Calu3 (cell line): ENCODE measurements around the gene TPP2. TPM values are rescaled to one million over a fixed set of nuclear protein-coding genes. Genes with fewer than 3 reads are reported as not detected.

Source experiments
- BruUV-seq: library from RNA; stranded (reverse); fragments of 400-500 nt; replicated peaks from 2 replicates; lab custom pipeline; 2021; lab: Mats Ljungman, UMichigan
- CTCF ChIA-PET: fragments of 300-600 bp; sonication (Branson Sonifier 250); formaldehyde crosslinking; loops from one replicate; lab custom pipeline; 2022; ENCODE audit warnings: antibody characterized with exemption; lab: Charles Lee
- DNase-seq: peaks from one replicate; pipeline ENCODE4 v3.0.0; 2022
- H3K27ac Mint-ChIP-seq: one replicate; pipeline ENCODE4 v1.8.0; 2022; ENCODE audit warnings: mixed read lengths; ENCODE audit not compliant: unreplicated experiment
- H3K27me3 Mint-ChIP-seq: one replicate; pipeline ENCODE4 v1.8.0; 2022; ENCODE audit warnings: mixed read lengths; ENCODE audit not compliant: unreplicated experiment
- H3K36me3 Mint-ChIP-seq: one replicate; pipeline ENCODE4 v1.8.0; 2022; ENCODE audit warnings: mild to moderate bottlenecking, moderate library complexity, mixed read lengths; ENCODE audit not compliant: insufficient read depth, unreplicated experiment
- H3K4me1 Mint-ChIP-seq: one replicate; pipeline ENCODE4 v1.8.0; 2022; ENCODE audit warnings: mild to moderate bottlenecking, low read depth, mixed read lengths; ENCODE audit not compliant: unreplicated experiment
- H3K4me3 Mint-ChIP-seq: one replicate; pipeline ENCODE4 v1.8.0; 2022; ENCODE audit warnings: mild to moderate bottlenecking, low read depth, moderate library complexity, mixed read lengths; ENCODE audit not compliant: unreplicated experiment
- H3K9me3 Mint-ChIP-seq: one replicate; pipeline ENCODE4 v1.8.0; 2022; ENCODE audit warnings: low read depth, mixed read lengths; ENCODE audit not compliant: unreplicated experiment
- CTCF ChIP-seq: fragments of 200-600 bp; IDR thresholded peaks from one replicate; pipeline ENCODE4 v1.8.0; 2022; ENCODE audit warnings: antibody characterized with exemption; ENCODE audit not compliant: unreplicated experiment
- intact Hi-C: fragments of 100-400 bp; cut with micrococcal nuclease; formaldehyde crosslinking; loops from one replicate; pipeline ENCODE4 v1.10.0; 2022; ENCODE audit not compliant: unreplicated experiment
- total RNA-seq: library from RNA; stranded (reverse); gene quantifications from 2 replicates; pipeline ENCODE4 v1.2.3, GENCODE V29; 2022

Gene TPP2
- total RNA-seq, 1 experiment from 2014 or later, result 17.3 TPM

GRCh38 chr13:102707467-102707866 is 110.7 kb downstream of the TPP2 start:
- CTCF ChIA-PET, result no interaction called here
- Mint-ChIP-seq H3K4me1 (peaks cover 15% of the 10 kb centered on the region), H3K27ac (no peak overlapping the region), H3K9me3 (no peaks in the 10 kb centered on the region), H3K27me3 (no peaks in the 10 kb centered on the region), H3K4me3 (no peak overlapping the region), H3K36me3 (no peaks in the 10 kb centered on the region)
- no TSS peak for BruUV-seq
- intact Hi-C loops, result no loop called here
- no peak for TF ChIP-seq CTCF
- DNase-seq, result no peak

GRCh38 chr13:102708211-102708610 is 111.4 kb downstream of the TPP2 start:
- DNase-seq, result no peak
- H3K4me3 Mint-ChIP-seq, result no peak overlapping the region
- no peaks in the 10 kb centered on the region for H3K27me3 Mint-ChIP-seq
- no peak for TF ChIP-seq CTCF
- no peaks in the 10 kb centered on the region for H3K9me3 Mint-ChIP-seq
- no TSS peak for BruUV-seq
- CTCF ChIA-PET, result no interaction called here
- intact Hi-C loops, result no loop called here
- H3K4me1 Mint-ChIP-seq, result peaks cover 15% of the 10 kb centered on the region
- no peaks in the 10 kb centered on the region for H3K36me3 Mint-ChIP-seq
- no peak overlapping the region for H3K27ac Mint-ChIP-seq

- Mint-ChIP-seq H3K4me3 (no peak overlapping the region), H3K27me3 (no peaks in the 10 kb centered on the region), H3K9me3 (no peaks in the 10 kb centered on the region), H3K36me3 (no peaks in the 10 kb centered on the region), H3K27ac (no peak overlapping the region), H3K4me1 (peaks cover 15% of the 10 kb centered on the region)
- CTCF ChIA-PET, result no interaction called here
- no peak for DNase-seq
- no TSS peak for BruUV-seq
- intact Hi-C loops, result no loop called here
- no peak for TF ChIP-seq CTCF
Measured at GRCh38 chr13:102708991-102709390, 112.2 kb downstream of the TPP2 start.

DNA sequence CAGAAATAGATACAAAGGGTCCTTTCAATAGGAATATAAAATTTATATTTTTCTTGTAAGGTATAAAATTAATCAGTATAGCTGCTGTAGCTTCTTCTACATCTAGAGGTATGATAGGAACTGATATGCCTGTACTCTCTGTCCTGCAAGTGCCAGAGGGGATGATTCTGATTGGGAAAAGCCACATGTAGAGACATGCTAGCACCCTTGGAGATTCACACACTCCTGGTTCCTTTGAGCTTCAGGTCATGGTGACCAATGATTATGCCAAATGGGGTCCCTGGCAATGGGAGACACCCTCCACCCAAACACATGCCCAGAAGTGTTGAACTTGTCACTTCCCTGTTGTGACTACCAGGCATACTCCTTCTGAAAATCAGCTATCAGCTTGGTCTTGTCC is 112.8 kb downstream of the TPP2 start:
- Mint-ChIP-seq H3K27ac (no peak overlapping the region), H3K36me3 (no peaks in the 10 kb centered on the region), H3K27me3 (no peaks in the 10 kb centered on the region), H3K9me3 (no peaks in the 10 kb centered on the region), H3K4me1 (peaks cover 15% of the 10 kb centered on the region), H3K4me3 (no peak overlapping the region)
- CTCF ChIA-PET, result no interaction called here
- TF ChIP-seq CTCF, result no peak
- intact Hi-C loops, result no loop called here
- BruUV-seq, result no TSS peak
- DNase-seq, result no peak
